ENCODE data around the gene CA6.
"Not testable (repeated sequence)": the region's sequence is repeated elsewhere in the genome, so short reads cannot be mapped to it uniquely, and the experiment has no call there.

The CA6 gene

DNA sequence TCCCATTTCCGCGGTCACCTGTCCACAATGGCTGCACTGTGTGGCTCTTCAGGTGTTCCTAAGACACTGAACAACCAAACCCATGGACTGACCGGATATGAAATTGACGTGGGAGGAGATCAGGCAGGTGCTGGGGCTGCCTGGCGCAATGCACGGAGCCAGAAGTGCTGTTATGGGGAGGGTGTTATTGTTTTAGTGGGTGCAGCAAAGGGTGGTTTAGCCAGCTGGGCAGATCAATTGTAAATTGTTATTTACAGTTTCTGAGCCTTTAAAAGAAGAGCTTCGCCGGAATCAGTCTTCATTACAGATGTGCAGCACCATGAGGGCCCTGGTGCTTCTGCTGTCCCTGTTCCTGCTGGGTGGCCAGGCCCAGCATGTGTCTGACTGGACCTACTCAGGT, at the start of gene CA6:
Gene CA6 (plus strand): TSS at position 301 of the 400 bp plus-strand sequence. CDS start 19 bp downstream, at position 320.
- no peak for DNase-seq

DNA sequence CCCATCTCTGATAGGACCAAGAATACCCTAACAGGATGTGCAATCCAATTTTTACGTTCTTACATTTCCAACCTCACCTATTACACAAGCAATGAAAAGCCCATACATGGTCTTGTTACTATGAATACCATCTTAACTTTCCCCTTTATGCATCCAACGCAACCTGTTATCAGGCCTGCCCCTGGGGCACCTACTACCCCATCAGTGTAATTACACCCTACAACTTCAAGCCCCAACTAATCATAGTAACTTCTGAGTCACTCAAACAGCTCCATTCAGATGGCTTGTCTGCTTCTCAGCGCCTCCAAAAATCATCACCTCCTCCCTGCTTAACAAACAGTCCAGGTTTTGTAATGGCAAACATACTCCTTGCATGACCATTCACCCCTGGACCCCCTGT, 48.9 kb upstream of the CA6 start:
- DNase-seq: not testable (repeated sequence)

DNA sequence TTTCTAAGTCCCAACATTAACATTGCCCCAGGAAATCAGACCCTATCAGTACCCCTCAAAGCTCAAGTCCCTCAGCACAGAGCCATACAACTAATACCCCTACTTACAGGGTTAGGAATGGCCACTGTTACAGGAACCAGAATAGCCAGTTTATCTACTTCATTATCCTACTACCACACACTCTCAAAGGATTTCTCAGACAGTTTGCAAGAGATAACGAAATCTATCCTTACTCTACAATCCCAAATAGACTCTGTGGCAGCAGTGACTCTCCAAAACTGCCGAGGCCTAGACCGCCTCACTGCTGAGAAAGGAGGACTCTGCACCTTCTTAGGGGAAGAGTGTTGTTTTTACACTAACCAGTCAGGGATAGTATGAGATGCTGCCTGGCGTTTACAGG, 48.2 kb upstream of the CA6 start:
- not testable (repeated sequence) for DNase-seq

DNA sequence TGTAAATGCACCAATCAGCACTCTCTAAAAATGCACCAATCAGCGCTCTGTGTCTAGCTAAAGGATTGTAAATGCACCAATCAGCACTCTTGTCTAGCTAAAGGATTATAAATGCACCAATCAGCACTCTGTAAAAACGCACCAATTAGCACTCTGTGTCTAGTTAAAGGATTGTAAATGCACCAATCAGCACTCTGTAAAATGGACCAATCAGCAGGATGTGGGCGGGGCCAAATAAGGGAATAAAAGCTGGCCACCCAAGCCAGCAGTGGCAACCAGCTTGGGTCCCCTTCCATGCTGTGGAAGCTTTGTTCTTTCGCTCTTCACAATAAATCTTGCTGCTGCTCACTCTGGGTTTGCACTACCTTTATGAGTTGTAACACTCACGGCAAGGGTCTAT, 47.2 kb upstream of the CA6 start:
- DNase-seq: not testable (repeated sequence)

DNA sequence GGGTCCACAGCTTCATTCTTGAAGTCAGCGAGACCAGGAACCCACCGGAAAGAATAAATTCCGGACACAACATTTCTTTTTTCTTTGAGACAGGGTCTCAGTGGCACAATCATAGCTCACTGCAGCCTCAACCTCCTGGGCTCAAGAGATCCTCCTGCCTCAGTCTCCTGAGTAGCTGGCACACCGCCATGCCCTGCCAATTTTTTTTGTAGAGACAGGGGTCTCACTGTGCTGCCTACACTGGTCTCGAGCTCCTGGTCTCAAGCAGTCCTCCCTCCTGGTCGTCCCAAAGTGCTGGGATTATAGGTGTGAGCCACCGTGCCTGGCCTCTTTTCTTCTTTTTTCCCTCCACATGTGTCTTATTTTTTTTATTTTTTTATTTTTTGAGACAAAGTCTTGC, 46.6 kb upstream of the CA6 start:
- DNase-seq: no peak

DNA sequence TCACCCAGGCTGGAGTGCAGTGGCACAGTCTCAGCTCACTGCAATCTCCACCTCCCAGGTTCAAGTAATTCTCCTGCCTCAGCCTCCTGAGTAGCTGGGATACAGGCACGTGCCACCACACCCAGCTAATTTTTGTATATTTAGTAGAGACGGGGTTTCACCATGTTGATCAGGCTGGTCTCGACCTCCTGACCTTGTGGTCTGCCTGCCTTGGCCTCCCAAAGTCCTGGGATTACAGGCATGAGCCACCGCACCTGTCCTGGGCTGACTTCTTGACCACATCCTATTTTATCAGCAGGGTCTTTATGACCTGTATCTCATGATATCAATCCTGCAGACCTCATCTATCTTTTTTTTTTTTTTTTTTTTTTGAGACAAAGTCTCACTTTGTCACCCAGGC, 45.0 kb upstream of the CA6 start:
- not testable (repeated sequence) for DNase-seq

DNA sequence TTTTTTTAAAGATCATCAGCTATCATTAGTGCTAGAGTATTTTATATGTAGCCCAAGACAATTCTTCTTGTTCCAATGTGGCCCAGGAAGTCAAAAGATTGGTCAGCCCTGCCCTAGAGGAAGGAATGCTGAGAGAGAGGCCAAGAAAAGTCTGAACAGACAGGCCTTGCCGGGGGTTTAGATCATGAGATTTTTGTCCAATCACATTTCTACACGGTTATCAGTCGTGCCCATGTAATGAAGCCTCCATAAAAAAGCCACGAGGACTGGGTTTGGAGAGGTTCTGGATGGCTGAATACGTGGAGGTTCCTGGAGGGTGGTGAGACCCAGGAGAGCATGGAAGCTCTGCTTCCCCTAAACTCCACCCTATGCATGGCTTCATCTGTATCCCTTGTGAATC, 42.9 kb upstream of the CA6 start:
- DNase-seq: no peak

DNA sequence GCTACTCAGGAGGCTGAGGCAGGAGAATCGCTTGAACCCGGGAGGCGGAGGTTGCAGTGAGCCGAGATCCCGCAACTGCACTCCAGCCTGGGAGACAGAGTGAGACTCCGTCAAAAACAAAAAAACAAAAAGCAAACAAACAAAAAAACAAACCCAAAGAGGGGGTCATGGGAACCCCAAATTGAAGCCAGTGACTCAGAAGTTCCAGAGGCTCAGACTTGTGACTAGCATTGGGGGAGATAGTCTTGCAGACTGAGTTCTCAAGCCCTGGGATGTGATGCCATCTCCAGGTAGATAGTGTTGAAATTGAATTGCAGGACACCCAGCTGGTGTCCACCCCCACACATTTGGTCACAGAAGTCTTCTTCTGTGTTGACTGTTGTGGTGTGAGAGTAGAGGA, 42.3 kb upstream of the CA6 start:
- DNase-seq: no peak

DNA sequence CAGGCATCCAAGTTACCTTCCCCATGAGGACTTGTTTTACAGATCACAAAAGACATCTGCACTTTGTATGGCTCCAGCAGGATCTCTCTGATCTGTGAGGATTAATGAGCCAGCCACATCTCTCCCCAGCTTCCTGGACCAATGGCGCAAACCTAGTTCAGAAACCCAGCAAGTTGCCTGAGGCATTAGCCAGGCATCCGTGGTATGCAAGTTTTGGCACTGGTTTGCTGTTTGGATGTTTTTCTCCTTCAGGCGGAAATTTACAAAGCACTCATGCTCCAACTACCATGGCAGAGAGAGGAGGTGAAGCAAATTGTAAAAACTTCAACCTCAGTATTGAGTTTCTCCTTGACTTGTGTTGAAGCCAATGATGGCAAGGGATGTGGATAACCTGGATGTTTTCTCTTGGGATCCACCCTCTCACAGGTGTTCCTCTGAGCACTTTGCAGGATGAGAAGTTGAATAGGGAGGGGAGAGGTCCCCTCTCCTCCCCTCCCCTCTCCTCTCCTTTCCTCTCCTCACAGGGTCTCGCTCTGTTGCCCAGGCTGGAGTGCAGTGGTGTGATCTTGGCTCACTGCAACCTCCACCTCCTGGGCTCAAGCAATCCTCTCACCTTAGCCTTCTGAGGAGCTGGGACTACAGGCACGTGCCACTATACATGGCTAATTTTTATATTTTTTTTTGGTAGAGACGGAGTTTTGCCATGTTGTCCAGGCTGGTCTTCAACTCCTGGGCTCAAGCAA, 41.6 kb upstream of the CA6 start:
- DNase-seq: no peak

DNA sequence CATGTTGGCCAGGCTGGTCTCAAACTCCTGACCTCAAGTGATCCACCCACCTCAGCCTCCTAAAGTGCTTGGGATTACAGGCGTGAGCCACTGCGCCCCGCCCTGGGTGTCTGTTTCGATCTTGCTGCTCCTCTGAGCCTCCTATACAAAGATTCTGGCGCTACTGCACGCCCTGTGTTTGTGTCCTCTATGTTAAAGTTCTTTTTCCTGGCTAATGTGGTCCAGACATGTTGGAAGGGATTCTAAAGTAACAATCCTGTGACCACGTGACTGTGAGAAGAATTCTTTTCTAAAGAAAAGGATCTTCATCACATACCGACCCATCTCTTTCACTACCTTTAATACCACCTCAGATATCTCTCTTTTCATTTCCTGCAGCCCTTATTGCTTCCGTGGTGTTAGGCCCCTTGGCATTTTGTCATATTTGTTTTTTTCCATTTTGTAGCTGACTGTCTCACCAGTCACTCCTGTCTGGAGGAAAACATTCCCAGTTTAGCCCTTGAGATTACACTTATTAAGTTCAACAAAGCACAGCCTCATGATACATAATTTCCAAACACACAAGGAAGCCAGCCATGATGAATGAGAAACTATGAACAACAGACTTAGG, 40.0 kb upstream of the CA6 start:
- DNase-seq: no peak

DNA sequence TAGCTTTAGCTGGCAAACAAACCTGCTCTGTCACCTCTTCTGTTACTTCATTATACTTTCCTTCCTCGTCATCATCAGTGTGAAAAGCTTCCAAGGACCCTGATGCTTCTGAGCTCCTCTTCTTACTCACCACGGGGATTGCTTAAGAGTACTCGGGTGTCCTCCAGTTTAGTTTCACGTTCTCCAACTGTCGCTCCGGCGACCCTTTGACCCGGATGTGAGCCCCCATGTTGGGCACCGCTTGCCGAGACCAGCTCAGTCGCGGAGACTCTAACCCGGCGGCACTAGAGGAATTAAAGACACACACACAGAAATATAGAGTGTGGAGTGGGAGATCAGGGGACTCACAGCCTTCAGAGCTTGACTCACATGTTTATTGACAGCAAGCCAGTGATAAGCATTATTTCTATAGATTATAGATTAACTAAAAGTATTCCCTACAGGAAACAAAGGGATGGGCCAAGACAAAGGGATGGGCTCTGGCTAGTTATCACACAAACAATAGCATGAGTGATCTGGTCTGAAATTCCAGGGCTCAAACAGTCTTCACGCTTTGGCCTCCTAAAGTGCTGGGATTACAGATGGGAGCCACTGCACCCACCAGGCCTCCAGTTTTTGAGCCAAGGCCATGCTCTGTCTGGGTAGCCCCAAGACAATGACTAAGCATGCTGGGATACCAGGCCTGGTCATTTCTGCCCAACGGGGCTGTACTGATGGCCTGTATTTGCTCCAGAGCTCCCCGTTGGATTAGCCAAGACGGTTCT, 37.1 kb upstream of the CA6 start:
- DNase-seq: no peak

DNA sequence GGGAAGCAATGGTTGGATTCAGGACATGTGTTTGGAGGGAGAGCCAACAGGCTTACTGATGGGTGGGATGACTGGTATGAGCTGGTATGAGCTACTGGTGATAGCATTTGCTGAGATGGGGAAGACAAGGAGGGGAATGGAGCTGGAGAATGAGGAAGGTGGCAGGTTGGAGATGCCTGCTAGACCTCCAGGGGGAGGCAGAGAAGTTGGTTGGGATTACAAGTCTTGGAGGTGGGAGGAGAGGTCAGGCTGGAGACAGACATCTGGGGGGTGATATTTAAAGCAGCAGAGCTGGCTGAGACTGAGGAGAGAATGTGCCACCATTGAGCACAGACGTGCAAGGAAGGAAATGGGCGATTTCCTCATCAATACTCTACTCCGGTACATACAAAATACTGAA, 35.3 kb upstream of the CA6 start:
- no peak for DNase-seq

DNA sequence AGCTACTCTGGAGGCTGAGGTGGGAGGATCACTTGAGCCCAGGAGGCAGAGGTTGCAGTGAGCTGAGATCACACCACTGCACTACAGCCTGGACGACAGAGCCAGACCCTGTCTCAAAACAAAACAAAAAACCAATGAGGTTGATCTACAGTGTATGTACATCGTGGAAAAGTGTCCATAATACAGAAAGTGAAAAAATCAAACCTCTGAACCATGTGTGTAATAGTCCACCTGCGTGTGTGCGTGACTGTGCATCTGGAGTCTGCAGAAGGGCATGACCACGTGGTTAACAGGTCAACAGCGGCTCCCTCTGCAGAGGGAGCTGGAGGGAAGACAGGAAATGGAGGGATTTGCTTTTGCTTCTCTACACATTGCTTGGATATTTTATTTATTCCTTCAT, 34.8 kb upstream of the CA6 start:
- peak; percentile 16 for DNase-seq

DNA sequence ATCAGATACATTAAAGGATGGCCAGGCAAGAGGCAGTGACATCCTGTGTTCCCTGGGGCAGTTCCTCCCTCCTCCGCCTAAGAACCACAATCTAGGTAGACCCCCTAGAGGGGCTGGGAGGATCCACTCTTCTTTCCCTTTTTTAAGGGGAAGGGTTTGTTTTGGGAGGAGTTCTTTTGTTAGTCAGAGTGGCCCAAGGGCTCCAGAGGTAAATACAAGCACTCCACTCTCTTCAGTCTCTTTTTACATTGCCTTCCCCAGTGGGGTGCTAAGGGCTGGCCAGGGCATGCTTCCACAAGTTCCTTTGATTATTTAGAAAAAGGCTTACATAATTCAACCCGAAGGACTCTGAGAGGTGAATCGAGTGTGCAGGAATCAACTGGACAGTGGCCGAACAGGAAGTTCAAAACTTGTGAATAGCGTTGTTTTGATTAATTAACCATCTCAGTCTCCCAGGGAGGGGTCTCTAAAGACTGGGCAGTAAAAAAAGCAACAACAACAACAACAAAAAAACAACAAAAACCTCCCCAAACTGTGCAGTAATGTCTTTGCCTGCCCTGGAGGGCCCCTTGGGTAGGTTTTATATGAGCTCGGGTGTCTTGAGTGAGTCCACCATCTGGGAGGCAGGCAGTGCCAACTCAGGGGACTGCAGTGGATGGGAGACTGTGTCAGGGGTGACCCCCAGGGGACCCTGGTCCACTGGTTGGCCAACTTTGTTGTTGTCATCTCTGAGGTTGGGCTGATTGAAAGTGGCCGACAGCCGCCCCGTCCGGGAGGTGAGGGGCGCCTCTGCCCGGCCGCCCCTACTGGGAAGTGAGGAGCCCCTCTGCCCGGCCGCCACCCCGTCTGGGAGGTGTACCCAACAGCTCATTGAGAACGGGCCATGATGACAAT, 34.0 kb upstream of the CA6 start:
- no peak for DNase-seq

DNA sequence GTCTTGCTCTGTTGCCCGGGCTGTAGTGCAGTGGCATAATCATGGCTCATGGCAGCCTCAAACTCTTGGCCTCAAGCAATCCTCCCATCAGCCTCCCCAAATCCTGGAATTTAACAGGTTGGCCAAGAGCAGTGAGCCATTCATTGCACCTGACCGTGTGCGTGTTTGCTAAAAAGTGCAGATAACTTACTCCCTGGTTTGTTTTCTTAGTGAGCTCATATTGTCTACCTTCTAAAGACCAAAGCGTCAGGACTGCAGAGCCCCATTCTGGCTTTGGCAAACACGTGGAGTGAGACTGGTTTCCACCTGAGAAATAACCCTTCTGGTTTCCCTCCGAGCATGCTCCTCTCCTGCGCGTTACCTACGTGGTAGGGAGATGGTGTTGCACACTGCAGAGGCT, 32.2 kb upstream of the CA6 start:
- no peak for DNase-seq

DNA sequence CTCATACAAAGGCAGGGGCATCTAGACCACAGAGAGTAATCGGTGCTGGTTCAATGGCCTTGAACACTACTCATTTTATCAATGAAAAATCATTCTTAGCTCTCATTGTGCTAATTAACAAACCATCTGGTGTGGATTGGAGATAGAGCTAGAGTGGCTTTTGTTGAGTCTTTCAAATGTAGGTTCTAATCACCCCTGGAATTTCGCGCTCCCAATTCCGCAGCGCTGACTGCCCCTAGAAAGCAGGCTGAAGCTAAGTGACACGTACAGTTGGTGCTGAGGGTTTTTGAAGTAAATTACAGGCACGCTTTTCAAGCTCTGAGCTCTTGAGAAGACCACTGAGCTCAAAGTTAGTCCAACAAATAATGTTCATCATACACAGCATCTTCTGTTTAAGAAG, 31.2 kb upstream of the CA6 start:
- DNase-seq: no peak

DNA sequence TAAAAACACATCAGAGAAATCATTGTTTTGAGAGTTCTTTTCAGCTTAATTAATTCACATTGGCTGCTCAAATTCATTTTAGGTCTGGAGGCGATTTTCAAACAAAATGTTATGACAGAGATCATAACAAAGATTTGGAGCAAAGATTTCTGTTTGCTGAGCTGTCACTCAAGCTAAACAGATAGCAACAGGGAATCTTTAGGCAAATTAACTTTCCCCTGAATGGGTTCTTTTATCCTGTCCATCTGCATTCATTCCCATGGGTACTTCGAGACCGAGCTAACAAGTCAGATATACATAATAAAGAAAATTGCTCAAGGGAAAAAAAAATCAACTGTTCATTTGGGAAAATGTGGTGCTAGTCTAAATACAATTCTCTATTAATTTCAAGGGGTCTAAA, 30.2 kb upstream of the CA6 start:
- no peak for DNase-seq

DNA sequence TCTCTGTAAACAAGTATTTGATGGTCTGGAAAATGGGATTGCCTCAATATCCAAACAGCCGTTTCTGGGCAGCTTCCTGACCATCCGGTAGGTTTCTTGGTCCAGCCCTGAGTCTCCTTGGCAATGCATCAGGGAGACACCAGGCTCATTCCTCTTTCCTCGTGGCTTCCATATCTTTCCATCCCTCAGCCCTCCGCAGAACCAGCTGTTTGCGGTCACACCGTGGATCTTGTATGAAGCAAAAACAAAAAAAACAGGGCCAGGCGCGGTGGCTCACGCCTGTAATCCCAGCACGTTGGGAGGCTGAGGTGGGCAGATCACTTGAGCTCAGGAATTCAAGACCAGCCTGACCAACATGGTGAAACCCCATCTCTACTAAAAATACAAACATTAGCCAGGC, 28.1 kb upstream of the CA6 start:
- not testable (repeated sequence) for DNase-seq

DNA sequence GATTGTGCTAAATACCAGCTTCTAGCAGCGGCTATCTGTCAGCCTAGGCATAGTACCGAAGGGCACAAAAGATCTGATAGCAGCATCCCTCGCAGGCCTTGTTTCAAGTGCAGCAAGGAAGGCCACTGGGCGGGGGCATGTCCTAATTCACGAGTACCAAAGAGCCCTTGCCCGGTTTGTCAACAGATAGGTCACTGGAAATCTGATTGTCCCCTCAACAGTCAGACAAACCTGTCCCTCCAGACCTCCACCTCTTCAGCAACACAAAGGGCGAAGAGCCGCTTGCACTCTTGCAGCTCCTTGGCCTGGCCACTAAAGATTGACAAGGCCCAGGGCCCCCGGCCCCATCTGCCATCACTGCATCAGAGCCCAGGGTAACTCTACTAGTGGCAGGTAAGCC, 22.7 kb upstream of the CA6 start:
- no peak for DNase-seq

DNA sequence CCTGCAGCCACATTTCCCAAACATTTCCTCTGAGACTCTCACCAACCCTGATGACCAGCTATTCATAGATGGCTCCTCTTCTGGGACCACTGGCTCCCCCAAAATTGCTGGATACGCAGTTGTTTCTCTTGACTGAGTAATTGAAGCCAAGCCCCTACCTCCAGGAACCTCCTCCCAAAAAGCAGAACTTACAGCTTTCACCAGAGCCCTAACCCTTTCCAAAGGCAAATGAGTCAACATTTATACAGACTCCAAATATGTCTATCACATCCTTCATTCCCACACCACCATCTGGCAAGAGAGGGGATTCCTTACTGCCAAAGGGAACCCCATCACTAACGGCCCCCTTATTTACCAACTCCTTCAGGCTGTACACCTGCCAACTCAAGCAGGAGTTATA, 20.3 kb upstream of the CA6 start:
- peak; percentile 69 for DNase-seq

DNA sequence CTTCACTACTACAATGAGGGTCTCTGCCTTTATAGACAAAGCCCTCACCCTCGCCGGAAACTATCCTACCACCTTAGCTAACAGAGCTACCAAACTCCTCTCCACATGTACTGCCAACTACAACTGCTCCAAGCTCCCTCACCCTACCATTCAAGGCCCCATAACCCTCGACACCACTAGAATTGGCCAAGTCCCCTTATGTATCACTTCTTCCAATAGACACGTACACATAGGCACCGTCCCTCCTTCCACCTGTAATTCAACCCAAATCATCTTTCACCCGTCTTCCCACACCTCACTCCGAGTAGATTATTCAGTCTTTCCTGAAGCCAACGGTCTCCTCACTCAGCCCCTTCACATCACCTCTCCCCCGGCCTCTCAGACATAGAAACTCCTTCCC, 19.7 kb upstream of the CA6 start:
- DNase-seq: no peak

DNA sequence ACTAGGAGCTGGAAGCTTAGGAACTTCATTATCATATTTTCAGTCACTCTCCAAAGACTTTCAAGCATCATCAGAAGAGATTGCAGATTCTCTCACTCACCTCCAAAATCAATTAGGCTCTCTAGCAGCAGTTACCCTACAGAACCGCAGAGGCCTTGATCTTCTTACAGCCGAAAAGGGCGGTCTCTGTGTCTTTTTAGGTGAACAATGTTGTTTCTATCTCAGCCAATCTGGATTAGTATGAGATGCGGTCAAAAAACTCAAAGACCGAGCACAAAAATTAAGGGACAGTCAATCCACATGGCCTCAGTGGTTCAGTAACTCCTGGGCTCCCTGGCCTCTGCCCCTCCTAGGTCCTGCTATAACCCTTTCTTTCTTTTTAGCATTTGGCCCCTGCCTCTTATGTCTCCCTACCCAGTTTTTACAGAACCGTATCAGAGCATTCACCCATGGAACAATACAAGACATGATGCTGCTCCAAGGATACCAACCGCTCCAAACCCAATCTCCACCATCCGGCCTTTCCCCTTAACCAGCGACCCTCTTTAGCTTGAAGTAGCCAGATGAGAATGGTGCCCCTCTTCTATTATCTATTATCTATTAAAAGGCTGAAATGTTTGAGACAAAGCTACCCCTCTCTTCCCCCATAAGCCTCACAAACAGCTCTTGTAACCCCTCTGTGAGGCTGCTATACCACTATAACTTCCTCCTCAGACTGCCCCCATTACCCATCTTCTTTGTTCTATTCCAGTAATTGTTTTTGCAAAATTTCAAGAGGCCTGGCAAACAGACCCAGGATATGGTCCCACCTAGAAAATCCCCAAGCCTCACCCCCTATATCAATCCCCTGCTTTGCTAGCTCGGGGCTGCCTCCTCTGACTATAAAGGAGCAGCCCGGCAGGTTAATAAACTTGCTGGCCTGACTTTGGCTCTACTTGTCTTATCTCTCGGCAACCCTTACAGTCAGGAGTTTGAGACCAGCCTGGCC, 18.7 kb upstream of the CA6 start:
- DNase-seq: no peak
